HG03108 (cell line): ENCODE results near the gene HOXC10.

ENCODE experiments used
- ATAC-seq: cut with Tn5 transposase; IDR thresholded peaks from one replicate; pipeline ENCODE4 v1.9.1; 2021; ENCODE audit warnings: moderate library complexity; ENCODE audit not compliant: unreplicated experiment

The HOXC10 gene

DNA sequence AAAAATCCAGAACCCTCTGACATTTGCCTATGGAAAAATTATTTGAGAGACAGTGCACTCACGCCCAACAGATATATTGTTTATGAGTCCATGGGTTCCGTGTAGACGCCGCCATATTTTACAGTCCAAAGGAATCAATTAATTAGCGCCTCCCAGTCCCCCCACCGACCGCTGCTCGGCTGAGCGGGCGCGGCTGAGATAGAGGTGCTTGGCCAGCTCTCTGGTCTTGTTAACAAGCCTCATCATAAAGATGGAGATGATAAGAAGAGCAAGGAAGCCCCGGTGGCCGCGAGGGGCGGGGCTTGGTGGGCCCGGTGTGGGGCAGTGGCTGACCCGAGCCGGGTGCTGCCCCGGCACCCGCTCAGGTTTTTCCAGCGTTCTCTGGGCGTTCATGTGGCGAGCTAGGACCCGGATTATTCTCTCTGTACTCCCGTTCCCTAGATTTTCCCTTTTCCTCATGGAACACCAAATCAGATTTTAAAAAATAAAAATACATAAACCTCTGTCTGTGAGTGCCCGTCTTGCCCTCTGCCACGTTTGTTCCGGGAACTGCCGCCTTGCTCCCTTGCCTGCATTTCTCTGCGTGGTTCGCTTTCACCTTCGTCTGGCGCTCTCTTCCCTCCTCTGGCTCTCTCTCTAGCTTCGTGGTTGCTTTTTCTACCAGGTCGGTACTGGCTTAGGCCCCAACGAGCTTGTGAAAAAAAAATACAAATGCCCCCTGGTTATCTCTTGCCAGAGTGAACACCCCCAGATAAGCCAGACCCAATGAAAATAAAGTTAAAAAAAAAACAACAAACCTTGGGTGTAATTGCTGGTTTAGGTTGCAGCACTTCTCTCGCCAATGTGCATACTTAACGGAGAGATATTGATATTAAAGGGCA is 21.3 kb upstream of the HOXC10 start:
- ATAC-seq, result no peak

DNA sequence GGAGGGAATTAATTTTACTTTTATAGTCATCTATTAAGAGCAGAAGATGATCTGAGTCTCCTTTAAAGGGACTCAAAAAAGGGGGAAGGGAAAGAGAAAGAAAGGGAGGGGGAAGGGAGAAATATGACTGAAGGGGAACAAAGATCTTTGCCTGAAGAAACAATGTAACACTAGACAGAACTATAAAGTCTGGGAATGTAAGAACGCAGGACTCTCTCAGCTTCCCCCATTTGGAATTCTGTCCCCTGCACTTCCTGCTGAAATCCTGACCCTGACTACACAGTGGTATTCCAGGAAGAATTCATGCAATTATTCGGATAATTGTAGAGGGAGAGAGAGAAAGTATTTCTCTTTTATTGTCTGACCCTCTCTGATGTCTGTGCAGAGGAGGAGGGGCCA is 20.6 kb upstream of the HOXC10 start:
- no peak for ATAC-seq

DNA sequence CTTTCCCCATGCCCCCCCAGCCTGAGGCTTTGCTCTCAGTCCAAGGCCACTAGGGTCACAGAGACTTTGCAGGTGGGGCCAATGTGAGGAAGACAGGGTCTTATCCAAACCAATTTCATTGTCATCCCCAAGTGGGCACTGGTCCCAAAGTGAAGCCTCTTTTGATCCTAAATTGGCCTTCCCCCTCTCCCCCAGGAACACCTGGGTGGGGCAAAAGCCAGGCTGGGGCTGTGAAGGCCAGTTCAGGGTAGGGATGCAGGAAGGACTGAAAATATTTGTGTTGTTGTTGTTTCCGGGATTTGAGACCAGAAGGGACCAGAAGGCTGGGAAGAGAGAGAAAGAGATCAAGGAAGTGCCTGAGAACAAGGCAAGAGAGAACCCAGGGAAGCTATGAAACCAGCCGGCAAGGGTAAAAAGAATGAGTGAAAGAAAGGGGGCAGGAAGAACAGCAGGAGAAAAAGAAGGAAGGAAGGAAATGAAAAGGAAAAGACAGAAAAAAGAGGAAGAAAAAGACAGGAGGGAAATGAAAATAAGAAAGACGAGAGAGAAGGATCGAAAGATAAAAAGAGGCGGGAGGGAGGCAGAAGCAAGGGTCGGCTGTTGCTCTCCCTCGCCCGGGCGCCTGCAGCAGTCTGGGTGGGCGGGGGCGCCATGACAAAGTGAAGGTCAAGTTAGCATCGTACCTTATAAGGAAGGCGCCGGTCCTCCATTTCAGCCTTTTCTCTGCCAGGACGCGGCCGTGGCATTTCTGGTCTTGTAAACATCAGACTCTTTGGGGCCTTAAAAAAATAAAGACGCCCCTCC is 19.5 kb upstream of the HOXC10 start:
- no peak for ATAC-seq

DNA sequence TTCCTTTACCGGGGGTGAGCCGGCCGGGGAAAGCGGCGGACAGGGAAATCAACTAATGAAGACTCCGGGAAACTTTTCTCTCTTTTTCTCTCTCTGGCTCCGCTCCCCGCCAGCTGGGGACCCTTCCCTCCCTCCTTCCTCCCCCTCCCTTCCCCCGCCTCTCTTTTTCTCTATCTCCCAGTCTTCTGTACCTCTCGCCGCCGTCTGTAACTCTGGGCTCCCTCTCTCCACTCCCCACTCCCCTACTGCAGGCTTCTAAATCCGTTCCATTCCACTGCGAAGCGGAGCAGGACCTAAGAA is 18.9 kb upstream of the HOXC10 start:
- ATAC-seq, result no peak

DNA sequence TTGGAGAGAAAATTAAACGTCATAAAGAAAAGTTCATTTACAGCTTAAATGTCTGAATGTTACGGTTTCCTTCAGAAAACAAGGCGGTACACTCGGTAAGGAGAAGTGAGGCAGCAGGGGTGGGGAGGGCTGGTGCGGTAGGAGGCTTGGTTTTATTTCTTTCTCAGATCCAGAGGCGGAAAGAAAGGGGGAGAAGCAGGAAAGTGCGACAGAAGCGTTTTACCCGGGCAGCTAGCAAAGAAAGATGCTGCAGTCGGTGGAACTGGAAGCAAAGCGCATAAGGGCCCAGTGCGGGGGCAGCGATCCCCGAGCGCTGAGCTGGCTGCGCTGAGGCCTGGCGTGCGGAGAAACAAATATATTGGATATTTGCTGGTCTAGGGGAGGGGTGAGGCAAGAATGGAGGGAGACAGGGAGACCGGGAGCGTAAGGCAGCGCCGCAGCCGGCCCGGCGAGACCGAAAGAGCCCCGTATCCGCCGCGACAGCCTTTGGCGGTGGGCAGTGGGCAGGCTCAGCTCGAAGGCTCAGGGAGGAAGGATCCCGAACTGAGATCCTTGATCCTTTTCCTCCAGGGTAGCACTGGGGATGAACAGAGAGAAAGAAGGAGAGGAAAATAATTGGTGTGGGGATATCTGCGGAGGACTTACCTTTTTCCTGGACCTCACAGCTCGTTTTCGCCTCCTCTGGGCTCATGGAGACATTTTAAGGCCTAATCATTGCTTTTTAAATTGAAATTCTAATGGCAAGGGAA is 18.4 kb upstream of the HOXC10 start:
- ATAC-seq, result no peak

DNA sequence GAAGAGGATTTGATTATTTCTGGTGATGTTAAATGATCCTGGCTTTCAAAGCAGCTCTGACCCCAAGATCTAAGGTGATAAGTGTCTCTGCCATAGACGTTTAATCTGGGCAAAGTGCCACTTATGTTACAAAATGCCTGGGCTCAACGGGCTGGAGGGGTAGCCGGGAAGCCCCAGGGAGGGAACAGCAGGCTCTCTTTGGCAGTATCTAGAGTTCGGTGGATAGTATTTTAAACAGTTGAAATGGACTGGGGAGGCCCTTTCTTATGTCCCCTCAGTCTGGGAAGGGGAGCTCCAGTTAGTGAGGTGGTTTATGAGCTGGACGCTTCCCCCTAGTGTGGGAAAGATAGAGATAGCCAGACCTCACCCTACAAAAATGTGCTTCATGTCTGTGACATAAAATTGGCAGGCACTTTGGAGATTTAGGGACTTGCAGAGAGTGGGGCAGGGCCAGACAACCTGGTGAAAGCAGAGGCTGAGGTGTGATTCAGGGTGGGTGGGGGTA is 17.5 kb upstream of the HOXC10 start:
- ATAC-seq, result no peak

DNA sequence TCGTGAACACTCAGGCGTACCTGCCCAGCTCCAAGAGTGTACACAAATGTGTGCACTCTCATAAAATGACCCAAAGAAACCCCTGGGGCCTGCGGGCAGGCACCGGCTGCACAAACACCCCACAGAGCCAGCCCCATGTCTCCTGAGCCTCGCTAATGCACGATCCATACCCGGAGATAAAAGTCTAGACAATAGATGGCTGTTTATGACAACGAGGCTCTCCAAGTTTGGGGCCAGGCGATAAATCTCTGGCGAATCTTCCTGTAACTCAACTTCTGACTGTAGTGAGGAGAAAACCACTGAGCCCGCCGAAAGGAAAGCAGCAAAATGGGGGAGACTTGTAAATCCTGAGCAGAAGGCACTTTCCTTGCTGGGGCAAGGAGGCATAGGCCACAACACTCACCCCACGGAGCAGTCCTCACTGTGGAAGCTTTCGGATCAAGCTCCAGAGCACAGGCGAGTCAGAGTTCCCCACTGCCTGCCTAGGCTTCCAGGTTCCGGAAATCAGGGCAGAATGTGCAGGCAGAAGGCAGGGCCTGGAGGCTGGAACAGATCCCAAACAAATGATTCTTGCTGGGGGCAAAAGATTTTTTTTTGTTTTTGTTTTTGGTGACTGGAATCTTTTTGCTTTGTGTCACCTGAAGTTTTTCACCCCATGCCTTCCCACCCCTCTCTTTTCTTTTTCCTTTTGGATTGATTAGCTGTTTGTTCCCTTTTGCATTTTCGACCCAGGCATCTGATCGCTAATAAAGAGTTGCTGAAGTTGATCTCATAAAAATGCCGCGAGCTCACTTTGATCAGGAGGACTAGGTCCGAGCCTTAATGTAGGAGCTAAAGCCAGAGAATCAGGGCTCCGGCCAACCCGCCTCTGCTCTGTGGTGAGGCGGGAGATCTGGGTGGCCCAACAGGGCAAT is 16.5 kb upstream of the HOXC10 start:
- ATAC-seq, result no peak

DNA sequence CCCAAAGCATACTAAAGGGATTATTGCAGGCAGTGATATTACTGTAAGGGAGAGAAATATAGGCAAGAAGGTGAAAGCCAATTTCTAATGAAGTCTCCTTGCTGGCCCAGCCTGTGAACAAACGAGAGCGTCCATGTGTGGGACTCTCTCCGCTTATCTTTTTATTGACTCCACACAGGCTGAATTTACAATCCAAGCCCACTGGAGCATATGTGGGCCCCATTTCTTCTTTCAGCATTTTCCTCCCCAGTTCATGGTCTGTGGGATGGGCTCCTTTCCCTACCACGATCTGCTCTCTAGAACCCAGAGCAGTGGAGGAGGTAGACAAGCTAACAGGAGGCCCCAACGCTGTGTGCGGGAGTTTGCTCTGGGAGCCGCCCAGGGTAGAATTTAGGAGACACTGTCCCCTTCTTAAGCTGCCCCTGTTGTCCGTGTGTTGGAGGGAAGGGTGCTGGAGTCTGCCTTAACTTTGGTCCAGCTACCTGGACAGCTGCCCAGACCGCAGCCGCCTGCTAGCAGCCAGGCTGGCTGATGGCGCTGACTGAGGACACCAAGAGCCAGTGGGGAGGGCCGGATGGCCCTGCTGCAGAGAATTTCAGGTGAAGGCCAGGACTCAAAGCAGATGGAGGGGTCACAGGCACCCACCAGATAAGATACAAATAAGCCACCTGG is 15.2 kb upstream of the HOXC10 start:
- ATAC-seq, result no peak

DNA sequence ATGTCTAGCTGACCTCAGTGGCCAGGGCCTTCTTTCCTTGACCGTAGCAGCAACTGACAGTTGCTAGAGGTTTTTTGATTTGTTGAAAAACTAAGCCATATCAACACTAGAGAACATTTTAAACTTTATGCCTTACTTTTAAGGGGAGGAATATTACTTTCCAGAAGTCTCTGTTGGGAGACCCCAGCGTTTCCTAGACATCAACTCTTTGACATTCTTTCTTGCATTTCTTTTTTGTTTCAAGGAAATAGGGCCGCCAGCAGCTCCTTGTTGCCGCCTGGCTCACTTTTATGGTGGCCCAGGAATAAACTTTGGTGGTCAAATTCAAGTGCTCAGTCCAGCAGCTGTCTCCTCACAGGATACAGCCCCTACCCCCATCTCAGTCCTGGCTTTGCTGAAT is 14.5 kb upstream of the HOXC10 start:
- no peak for ATAC-seq

DNA sequence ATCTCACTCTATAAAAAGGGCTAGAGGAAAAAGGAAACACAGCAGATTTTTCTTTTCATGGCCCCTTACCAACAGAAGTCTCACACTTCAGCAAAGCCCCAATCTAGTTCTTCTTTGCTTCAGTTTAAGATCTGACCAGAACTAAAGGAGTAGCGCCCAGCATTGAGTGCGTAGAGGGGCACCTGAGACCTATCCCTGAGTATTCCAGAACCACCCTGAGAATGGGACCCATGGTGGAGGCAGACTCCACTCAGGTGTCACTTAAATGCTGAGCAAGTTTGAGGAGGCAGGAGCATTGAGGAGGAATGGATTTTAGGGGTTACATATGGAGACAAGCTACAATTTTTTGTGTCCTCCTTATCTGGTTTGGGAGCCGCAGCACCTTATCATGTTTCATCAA is 13.8 kb upstream of the HOXC10 start:
- no peak for ATAC-seq

DNA sequence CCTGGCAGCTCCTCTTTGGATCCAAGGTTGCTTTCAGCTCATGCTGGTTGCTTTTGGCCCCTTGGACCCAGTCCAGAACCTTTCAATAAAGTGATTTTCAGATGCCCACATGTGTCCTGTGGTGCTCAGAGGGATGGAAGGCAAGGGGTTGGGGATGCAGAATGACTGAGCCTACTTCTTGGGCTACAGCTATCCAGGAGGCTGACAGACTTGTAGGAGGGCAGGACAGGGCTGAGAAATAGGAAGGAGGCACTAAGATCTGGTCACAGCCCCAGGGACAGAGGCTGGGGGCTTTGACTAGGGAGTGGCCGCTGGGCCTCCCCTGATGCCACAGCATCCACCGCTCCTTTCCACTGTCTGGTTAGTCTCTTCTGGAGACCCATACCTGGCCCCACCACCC is 13.3 kb upstream of the HOXC10 start:
- no peak for ATAC-seq

DNA sequence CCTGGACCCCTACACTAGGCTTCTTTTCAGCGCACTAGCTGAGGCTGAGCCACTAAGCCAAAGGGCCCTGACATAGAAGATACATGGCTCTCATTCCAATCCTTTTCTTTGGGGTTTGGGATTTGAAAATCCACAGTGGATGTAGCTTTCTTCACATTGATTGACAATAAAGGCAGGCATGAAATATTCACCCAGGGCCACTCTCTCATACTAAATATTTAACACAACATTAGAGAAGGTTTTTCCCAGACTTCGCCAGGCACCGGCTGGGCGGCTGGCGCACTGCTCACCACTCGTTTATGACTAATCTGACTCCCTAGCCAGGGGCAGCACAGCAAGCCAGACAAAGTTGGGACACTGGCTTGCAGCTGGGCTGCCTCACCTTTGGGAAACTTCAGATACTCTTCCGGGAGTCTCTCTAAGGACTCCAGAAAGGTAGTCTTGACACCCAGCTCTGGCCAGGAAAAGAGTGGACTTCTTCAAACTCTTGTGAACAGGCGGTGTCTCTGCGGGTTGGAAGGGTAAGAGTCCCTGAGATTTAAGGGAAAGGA is 12.7 kb upstream of the HOXC10 start:
- ATAC-seq, result no peak

DNA sequence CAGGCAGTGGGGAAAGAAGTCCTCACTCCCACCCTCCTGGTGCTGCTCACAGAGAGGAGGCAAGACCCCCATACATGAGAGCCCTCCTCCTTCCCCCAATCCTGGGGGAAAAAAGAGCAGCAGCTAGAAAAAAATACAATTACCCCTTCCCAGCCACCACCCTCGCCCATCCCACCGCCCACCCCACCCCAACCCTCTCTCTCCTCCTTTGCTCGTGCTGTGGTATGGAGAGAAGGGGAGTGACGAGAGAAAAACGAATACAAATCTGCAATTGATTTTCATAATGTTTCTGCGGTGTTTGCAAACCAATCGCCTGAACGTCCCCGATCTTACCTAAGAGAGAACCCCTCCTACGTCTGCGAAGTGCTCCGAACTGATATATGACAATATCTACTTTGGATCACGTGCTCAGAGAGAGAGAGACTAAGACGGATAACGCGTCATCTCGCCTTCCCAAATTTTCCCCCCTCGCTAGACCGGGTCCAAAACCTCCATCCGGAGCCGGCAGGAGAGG is 12.2 kb upstream of the HOXC10 start, which contains the start of gene HOXC11:
Gene HOXC11, plus strand, starts transcription at position 405 of the 514 bp plus-strand sequence. CDS start 116 bp downstream, outside the sequence.
- no peak for ATAC-seq

DNA sequence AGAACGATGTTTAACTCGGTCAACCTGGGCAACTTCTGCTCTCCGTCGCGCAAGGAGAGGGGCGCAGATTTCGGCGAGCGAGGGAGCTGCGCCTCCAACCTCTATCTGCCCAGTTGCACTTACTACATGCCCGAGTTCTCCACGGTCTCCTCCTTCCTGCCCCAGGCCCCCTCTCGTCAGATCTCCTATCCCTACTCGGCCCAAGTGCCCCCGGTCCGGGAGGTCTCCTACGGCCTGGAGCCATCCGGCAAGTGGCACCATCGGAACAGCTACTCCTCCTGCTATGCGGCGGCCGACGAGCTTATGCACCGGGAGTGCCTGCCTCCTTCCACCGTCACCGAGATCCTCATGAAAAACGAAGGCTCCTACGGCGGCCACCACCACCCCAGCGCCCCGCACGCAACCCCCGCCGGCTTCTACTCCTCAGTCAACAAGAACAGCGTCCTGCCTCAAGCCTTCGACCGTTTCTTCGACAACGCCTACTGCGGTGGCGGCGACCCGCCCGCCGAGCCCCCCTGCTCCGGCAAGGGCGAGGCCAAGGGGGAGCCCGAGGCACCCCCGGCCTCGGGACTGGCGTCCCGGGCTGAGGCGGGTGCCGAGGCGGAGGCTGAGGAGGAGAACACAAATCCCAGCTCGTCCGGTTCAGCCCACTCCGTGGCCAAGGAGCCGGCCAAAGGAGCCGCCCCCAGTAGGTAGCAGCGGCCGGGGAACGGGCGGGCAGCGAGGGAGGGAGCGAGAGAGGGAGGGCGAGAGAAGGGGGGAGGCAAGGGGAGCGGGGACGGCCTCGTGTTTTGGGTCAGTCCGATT is 11.5 kb upstream of the HOXC10 start:
- ATAC-seq, result no peak

DNA sequence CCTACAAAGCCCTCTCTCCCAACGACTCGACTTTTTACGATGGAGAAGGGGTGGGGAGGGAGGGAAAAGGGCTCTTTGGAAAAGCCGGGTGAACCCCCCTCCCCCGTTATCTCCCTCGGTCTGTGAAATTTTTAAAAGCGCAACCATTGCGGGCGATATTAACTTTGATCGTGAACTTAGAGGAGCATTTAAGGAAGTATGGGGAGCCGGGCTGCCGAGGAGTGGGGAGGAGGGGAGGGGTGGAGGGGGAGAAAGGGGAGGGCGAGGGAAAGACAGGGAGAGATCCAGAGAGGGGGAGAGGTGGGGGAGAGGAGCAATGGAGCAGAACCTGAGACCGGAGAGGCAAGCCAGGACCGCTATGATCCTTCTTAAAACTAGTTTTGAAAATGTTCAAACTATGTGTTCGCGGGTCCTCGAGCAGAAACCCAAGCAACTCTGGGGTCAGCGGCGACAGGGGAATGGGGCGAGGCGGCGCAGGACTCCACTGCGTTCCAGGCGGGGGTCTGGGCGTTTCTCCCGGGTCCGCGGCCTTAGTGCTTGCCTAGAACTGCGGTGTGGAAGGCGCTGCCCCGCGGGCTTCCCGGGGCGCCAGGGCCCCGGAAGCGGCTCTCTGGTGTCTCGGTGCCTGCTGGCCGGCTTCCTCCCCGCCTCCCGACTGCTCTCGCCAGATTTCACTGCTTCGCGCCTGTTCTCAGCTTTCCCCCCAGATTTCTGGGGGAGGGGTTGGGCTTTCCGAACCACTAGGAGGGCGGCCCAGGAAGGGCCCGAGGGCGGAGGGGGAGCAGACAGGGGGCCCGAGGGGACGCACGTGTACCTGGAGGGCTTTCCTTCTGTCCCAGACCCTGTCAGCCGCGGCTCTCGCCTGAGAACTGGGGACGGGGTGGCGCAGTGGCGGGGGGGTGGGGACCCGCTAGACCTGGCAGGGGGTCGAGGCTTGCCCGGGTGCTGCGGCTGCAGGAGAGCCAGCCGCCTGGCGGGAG is 10.6 kb upstream of the HOXC10 start, which contains the start of gene HOTAIR:
Gene HOTAIR, minus strand, starts transcription at position 871 of the 980 bp plus-strand sequence.
- no peak for ATAC-seq

DNA sequence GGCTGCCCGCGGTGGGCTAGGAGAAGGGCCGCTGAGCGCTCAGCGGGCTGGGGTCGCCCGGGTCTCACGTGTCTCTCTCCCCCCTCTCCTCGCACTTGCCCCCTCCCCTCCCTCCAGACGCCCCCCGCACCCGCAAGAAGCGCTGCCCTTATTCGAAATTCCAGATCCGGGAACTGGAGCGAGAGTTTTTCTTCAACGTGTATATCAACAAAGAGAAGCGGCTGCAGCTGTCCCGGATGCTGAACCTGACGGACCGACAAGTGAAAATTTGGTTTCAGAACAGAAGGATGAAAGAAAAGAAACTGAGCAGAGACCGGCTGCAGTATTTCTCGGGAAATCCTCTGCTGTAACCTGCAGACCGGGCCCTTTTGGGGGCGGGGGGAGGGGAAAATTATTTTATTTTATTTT is 9.9 kb upstream of the HOXC10 start:
- no peak for ATAC-seq
